AG08396 (cell line): Measurements from ENCODE around the gene SYNDIG1.

Experiments used
- DNase-seq: peaks from one replicate; pipeline ENCODE4 v3.0.0; 2012; ENCODE audit warnings: low spot score, mixed read lengths

Gene SYNDIG1

DNA sequence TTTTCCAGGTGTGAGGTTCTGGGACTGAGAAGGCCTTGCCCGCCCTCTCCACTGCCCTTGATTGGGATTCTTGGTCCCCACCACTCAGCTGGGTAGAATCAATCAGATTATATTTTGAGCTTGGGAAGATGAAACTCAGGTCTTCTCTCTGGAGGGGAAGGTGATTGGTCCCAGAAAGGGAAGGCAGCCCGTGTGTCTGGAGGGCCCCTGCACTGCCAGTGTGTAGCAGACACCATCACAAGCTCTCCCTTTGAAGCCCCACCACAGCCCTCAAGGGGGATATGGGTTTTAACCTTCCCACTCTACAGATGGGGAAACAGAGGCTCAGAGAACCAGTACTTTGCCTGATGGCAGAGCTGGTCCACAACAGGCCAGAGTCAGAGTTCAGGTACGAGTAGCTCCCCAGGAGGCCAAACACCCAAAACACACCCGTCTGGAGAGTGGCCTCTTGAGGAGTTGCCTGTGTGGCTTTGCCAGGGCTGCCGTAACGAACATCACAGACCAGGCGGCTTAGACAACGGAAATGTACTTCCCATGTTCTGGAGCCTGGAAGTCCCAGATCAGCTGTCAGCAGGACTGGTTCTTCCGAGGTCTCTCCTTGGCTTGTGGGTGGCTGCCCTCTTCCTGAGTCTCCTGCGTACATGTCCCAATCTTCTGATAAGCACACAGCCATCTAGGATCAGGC is 205.6 kb downstream of the SYNDIG1 start:
- no peak for DNase-seq

DNA sequence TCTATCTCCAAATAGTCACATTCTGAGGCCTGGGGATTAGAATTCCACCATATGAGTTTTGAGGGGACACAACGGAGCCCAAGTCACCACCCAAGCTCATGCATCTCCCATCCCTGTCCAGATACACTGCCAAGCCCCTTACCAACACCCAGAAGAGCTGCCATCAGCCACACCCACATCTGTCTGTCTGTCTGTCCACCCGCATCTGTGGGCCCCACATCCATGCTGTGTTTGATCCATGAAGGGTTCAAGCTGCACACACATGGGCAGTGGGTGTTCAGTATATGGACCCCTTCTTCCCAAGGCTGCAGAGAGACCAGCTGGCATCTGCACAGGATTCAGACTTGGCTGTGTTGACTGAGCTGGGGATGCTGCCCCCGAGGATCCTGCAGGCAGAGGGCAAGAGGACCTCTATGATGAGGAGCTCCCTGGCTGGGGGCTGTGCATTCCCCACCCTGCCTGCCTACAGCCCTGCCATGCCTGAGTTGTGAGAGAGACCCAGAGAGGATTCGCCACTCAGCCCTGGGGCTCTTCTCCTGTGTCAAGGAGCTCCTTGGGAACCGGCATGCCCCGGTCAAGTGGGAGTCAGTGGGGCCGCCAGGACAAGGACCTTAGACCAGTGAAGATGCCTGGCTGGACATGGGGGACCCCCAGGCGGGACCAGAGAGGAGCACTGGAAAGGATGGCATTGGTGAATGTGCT is 206.4 kb downstream of the SYNDIG1 start:
- no peak for DNase-seq

DNA sequence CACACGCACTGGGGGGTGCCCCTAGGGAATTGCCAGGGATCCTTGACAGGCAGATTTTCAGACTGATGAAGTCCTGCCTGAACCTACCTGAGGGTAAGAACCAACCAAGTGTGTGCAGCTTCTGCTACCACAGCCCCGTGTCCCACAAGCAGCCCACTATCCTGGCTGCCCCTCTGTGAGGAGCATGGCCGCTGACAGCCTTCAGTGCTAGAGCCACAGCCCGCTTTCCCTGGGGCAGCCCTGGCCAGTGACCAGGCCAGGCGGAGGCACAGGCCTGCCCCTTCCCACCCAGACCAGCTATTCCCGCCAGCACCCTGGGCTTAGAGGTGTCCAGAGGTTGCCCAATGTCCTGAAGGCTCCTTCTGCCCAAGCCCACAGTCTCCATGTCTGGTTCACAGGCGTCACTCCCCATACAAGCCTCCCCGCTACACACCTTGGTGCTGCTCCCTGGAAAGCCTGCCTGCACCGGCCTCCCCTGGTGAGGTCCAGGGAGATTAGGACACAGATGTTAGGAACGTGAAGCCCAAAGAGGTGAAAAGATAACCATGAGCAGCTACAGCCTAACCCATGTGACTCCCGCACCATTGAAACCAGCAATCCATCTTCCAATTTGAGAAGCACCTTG is 207.0 kb downstream of the SYNDIG1 start:
- DNase-seq = no peak

DNA sequence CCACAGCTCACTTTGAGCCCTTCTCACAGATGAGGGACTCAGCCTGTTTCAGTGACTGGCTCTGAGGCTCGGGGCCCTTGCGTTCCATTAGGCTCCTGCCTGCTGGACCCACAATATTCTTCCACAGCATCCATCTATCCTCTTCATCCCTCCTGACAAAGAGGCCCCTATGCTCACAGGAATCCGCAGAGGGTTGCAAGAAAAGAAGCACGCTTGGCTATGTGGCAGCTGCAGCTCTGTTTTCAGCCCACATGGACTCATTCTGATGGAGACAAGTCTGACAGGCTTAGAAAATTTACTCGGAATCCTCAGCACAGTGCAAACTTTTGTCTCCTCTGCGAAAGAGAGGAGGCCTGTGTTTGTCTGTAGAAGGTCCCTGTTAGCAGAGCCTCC is 207.5 kb downstream of the SYNDIG1 start:
- DNase-seq = no peak

DNA sequence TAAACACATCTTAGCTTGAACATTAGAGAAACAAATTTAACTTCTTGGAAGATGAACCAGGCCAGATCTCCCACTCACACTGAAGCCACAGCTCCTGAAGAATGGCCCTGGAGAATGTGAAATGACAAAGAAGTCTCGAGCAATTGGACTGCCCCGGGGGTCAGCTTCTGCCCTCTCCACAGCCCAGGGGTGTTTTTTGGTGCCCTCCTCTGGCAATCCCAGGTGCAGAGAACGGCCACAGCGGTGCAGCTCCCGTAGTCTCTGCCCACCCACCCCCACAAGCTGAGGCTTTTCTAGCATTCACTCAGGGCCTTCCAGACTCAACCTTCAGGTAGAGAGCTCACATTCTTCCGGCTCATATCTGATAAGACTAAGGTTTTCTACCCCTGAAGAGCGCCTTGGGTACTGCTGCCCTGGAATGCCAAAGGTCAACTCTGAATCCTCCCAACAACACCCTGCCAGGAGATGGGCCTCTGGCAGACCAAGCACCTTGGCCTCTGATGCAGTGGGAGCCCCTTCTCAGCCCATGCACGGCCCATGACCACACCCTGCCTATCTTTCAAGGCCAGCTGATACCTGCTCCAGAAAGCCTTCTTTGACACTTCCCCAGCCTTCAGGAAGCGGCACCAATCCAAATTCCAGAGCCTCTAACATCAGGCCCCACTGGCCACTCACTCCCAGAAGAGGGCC is 208.3 kb downstream of the SYNDIG1 start:
- no peak for DNase-seq

DNA sequence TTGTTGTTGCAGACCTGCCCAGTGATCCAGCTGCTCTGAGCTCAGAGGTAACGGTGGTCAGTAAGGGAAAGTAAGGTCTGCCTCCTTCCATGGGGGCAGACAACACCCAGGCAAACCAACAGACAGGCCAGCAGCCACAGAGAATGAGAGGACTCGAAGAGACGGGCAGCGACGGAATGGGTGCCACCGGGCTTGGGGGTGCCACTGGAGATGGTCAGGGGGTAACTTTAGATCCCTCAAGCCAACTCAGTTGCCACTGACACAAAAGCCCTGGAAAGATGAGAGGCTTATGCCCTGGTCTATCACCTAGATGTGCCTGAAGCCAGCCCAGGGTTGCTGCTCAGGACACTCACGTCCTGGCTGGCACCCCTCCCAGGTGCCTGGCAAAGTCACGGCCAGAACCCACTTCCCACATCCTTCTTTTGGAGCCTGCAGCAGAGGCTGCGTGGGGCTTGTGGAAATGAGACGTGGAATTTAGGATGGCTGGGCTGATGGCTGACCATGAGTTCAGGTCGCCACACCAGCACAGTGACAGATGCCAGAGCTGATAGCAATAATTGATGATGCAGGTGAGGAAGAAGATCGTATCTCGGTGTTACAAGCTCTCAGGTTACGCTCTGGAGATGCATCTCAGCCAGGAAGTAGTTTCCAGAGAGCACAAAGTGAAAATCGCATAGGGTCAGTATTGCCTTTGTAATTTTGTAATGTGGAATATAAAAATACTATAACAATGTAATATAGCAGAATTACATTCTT is 209.1 kb downstream of the SYNDIG1 start:
- DNase-seq = no peak

DNA sequence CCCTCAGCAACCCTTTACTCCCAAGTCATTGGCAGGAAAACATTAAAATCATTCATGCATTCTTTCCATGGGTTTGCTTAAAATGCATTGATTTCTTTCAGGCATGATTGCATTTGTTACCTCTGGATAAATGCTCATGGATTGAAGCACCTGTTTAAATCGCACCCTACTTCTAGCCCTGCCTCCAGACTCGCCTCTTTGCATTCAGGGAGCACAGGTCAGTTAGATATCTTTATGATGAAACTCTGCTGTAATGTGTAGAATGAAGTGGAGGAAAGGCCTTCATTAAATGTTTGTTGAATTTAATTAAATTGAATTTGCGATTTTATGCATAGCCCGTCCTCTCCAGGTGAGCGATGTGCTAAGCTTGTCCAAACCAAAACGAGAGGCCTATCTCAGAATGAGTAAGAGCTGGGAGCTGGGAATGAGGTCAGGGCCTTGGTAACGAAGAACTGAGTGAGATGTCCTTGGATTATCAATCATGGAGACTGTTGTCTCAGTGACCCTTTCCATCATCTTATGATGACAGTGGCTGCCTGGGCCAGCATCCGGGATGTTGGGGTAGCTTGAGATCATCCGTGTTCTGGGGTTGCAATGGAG is 210.1 kb downstream of the SYNDIG1 start:
- no peak for DNase-seq

DNA sequence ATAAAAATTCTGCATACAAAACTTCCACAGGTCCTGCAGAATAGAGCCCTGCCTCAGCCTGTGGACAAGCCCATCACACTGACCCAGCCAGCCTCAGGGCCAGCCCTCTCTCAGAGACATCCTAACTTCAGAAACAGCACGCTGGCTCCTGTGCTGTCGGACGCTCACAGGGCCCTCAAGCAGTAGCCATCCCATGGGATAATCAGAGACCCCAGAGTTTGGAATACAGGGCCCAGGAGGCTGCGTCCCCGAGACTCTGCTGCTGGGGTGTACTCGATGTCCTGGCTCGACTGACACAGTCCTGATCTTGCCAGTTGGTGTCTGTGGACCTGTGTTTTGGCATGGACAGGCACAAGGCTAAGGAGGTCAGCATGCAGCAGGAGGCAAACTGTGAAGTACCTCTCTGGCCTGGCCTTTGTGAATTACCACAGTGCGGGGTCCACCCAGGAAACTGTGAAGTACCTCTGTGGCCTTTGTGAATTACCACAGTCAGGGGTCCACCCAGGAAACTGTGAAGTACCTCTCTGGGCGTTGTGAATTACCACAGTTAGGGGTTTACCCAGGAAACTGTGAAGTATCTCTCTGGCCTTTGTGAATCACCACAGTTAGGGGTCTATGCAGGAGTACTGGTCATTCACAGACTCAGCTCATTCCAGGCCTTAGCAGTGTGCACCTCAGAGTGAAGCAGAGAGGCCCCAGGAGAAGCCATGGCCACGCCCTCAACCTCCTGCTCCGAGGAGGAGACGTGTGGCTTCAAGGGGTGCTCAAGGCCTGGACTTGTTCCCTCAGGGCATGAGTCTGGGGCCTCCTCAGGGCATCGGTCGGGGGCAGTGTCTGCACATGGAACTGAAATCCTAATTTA is 212.4 kb downstream of the SYNDIG1 start:
- DNase-seq = no peak

DNA sequence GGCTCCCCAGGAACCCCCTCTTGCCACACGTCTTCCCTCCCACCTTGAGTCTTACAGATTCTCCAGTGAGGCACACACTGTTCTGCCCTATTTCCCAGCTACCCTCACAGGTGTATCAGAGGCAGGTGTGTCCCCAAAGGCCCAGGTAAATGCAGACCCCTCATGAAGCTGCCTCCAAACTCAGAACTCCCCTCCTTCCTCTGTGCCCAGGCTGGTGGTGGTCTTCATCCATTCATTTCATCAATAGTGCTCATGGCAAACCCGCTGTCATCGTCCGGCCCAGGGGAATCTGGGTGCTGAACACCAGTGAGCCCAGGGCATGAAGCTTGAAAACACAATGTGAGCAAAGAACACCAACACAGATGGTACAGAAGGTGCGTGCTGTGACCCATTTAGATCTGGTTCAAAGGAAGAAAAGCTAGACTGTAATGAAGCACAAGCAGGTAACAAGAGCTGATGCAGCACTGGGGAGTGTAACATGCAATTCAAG is 213.1 kb downstream of the SYNDIG1 start:
- no peak for DNase-seq

DNA sequence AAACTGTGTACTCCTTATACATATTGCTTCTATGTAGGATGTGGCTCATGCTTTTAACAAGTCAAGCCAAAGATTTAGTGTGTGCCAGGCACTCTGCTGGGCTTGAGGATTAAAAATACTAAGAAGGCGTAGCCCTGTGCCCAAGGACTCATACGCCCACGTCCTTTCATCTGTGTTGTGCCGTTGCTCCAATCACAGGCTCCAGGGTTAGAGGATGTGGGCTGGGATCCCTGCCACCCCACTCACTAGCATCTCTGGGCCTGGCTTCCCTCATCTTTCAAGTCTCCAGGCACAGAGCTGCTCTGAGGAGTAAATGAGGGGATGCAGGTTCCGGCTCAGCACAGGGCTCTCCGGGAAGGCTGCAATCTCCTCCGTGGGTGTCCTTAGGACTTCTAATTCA is 214.2 kb downstream of the SYNDIG1 start:
- DNase-seq = no peak

DNA sequence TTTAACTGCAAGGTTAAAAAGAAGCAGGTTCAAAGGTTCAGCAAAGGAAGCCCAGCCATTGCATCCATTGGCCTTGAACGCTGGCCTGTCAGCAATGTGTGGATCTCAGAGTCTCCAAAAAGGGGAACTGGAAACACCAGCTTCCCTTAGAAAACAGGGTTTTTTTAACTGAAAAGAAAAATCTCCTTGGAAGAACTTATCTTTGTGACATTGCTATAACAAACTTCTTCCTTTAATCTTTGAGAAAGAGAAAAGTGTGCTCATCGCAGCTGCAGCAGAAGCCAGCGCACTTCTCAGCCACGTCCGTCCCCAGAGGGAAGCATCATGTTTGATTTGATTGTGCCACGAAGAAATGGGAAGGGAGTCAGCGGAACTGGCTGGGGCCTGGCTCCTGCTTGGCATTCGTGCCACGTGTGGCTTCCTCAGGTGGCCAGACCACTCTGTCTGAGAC is 215.0 kb downstream of the SYNDIG1 start:
- no peak for DNase-seq

DNA sequence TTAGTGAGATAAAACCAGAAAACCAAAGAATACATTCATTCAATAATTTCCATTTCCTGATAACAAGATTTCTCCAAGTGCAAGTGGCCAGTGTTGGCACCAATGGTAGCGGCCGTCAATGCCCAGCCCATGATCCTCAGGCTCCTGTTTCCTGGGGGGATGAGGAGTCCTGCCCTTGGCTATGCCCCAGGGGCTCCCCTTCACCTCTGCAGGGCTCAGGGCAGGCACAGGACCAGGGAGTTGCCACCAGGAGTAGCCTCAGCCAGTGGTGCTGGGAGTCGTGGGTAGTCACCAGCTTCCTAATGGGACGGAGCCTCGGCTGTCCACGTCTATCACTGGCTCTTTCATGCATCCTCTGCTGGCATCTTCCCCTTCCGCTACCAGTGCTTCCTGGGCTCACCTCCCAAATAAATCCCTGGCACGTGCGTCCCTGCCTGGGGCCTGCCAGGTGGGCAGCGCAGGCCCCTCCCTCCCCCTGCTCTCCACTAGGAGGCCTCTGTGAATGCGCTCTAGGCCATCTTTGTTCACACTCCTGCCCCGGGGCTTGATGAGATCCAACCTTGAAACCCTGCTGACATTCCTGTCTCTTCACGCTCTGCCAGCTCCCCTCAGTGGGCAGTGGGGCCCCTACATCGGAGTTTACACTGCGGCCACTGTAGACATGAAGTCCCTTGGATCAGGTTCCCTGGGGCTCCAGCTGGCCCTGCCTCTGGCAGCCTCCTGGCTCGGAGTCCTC is 215.7 kb downstream of the SYNDIG1 start:
- DNase-seq = no peak

DNA sequence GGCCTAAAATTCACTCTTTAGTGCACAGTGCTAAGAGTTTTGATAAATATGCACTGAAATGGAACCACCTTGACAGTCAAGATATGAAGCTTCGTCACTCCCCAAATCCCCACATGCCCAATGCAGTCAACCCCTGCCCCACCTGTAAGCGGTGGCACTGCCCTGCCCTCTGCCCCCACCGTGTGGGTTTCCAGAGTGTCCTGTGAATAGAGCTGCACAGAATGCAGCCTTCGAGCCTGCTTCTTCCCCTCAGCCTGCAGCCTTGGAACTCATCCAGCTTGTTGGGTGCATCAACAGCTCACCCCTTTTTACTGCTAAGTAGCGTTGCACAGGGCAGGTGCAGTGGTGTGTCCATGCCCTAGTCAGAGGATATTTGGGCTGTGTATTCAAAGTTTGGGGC is 216.3 kb downstream of the SYNDIG1 start:
- no peak for DNase-seq

DNA sequence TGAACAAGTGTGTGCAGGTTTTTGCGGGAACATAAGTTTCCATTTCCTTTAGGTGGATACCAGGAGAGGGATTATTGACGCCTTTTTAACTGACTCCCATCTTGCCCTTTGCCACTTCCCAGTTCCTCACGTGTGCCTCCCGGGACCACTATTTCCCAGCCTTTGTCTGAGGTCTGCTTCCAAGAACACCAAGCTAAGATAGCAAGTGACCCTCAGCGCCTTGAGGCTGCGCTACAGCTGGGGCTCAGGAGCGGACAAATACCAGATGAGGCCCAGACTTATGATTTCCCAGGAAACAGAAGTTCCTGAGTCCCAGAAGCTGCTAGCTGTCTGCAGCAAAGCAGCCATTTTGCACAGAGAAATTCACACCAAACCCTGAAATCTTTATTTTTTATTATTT is 216.7 kb downstream of the SYNDIG1 start:
- no peak for DNase-seq

DNA sequence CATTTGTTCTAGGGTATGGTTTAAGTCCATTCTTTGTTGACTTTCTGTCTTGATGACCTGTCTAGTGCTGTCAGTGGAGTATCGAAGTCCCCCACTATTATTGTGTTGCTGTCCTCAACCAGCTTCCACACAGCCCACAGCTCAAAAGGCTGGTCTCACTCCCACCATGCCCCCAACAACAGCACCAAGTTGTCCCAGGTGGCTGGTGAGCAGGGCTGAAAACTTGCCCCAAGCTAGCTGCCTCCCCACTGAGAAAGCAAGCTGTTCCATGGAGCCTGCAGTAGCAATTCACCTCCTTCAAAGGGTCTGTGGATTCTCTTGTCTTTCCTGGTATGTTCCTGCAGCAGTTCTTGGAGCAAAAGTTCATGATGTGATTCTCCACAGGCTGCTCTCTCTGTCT is 221.0 kb downstream of the SYNDIG1 start:
- no peak for DNase-seq

DNA sequence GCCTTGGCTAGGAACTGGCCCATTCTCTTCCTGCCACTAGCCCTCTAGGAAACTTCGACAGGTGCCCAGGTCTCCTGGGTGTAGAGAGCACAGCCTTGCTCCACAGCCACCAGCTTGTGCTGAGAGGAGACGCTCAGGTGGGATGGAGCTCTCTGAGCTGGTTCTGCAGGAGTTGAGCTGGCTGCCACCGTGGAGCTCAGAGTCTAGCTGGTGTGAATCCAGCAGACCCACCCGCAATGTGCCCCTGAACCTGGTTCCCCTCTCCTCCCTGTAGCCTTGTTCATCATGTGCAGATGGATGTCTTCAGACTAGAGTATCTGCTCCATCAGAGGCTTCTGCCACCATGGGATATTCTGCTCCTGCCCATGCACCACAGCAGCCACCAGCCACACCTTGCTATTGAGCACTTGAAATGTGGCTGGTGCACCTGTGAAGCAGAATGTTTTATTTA is 222.5 kb downstream of the SYNDIG1 start:
- no peak for DNase-seq

DNA sequence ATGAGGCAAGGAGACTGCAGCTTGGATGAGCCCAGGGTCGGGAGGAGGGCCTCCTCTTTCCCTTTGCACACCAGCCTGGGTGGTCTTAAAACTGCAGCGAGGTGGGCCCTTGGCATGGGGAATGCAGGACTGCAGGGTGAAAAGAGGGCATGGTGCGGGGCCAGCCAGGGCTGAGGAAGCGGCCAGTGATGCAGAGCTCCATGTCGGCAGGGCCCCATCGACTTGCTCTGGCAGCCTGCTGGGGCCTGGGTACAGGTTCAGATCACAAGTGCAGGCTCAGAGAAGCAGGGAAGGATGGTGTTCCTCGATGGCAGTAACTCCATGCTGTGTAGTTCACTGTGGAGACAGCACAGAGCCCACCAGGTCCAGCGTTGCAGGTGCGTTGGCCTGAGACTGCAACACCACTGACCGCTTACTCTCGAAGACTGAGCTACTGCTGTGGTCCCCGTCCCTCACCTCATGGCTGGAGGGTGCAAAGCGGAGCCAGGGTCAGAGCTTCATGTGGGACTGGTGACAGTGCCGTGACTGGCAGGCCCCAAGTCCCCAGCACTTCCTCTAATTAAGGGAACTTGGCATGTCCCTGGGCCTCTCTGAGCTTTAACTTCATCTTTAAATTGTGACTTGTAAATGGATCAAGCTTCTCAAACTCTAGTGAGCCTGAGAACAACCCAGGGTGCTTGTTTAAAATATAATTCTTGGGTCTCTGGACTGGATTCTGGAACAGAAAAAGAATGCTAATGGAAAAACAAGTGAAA is 223.2 kb downstream of the SYNDIG1 start:
- no peak for DNase-seq

DNA sequence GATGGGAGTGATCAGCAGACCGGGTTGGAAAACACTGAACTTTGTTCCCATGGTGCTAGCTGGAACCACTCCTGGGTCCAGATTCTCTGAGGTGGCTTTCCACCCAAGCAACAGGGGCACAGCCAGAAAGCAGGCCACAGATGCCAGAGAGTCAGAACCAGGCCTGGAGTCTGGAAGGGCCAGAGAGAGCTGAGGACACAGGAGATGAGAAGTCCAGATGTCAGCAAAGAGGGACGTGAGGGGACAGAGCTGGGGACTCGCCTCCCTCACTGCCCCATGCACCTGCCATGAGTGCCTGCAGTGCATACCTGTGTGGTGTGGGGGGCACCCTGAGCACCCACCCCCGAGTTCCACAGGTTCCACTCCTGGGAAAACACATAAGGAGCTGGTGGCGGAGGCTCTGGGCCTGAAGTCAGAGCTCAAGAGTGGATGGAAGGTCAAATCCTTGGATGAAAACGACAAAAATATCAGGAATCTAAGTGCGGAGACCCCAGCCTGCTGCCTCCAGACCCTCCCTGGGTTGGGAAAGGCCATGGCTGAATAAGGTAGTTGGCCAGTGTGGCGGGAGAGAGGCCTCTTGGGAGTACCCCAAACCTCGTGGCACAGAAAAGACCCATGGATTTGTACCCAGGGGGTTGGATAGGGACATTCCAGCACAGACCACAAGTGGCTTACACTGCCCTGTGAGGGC is 224.2 kb downstream of the SYNDIG1 start:
- no peak for DNase-seq
